ENCODE measurements around the gene SLC2A5.
A peak's percentile ranks its signal among the peaks of the same experiment; 100 is the strongest.
"Not testable (repeated sequence)": the region's sequence is repeated elsewhere in the genome, so short reads cannot be mapped to it uniquely, and the experiment has no call there.

SLC2A5 gene, protein sequence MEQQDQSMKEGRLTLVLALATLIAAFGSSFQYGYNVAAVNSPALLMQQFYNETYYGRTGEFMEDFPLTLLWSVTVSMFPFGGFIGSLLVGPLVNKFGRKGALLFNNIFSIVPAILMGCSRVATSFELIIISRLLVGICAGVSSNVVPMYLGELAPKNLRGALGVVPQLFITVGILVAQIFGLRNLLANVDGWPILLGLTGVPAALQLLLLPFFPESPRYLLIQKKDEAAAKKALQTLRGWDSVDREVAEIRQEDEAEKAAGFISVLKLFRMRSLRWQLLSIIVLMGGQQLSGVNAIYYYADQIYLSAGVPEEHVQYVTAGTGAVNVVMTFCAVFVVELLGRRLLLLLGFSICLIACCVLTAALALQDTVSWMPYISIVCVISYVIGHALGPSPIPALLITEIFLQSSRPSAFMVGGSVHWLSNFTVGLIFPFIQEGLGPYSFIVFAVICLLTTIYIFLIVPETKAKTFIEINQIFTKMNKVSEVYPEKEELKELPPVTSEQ

DNA sequence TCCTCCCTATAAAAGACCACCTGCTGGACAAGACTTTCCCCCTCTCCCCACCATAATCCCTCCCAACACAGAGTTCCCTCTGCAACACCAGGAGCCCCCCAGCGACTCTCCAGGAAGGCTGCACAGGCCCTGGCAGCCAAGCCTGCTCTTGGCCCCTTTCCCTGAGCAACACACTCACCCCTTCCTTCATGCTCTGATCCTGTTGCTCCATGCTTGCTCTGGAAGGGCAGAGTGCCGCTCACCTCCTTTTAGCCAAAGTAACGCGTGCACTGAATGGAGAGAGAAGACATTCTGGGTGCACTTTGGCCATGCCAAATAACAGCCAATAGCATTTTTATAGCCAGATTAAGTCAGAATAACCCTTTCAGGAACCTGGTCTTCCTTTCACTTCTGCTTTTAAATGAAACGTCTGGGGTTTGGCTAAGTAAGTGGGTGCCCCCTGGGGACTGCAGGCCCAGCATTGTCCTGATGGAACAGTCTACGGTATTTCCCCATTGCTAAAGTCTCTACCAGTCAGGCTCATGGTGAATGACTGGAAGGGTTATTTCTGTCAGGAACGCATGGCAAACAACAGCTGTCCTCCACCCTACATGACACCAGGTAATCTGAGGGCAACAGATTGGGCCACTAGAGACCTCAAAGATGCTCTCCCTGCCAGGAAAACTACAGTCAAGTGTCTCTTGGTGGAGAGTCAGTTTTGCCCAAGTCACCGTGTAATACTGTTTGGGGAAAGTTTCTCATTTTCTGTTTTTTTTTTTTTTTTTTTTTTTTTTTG lies at the start of gene SLC2A5:
Gene SLC2A5 (minus strand): TSS at position 310 of the 775 bp plus-strand sequence. CDS start 99 bp downstream, at position 211.
- DNase-seq, result peak; percentile 57

DNA sequence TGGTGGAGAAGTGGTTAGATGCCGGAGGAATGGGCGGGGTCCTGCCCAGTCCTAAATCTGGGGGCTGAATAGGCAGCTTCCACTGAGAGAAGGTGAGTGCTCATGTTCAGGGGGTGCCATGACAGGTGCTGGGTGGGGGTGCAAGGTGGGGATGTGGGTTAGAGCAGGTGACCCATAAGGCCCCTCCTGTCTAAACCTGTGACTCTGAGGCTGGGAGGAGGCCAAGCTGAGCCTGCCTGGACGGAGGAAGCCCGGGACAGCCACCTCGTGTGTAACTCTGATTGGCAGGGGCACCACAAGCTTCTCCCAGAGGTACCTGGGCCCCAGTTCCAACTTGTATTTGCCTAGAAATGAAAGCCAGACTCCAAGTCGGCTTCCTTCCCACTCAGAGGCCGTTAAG lies 48.8 kb upstream of the SLC2A5 start:
- no peak for DNase-seq

DNA sequence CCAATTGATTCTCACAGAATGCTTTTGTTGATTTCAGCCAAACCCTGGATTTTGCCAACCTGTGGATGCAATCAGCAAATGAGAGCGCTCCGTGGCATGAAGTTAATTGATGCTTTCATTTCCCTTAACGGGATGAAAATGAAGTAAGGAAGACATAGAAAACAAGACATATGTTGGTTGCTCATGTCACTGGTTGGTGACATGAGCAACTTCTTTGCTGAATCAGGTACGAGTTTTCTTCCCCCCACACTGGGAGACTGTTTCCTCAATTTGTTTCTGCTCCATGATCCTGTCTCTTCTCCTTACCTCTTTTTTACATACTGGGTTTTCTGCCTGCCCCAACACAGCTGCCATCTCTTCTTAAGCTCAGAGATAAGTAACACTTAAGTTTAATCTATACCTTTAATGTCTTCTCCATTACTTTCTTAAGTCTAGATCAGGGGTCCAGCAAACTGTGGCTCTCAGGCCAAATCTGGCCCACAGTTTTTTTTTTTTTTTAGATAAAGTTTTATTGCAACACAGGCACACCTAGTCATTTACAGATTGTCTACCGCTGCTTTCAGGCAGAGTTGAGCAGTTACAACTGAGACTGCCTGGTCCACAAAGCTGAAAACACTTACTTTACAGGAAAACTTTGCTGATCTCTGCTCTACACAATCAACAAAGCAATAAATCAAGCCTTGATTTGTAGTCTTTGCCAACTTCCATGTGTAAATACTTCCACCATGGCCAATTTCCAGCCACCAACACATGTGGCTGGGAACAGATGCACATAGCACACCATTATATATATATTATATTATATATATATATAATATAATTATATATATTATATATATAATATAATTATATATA lies 46.1 kb upstream of the SLC2A5 start:
- no peak for DNase-seq

- no peak for DNase-seq
These were observed 43.8 kb upstream of the SLC2A5 start for GRCh38 chr1:9112961-9113880.

GRCh38 chr1:9111957-9112356 lies 42.5 kb upstream of the SLC2A5 start:
- DNase-seq, result no peak

- DNase-seq, result no peak
These were observed 41.9 kb upstream of the SLC2A5 start for GRCh38 chr1:9111357-9111691.

- DNase-seq, result peak; percentile 91
These were observed 41.4 kb upstream of the SLC2A5 start for GRCh38 chr1:9110669-9111356.

DNA sequence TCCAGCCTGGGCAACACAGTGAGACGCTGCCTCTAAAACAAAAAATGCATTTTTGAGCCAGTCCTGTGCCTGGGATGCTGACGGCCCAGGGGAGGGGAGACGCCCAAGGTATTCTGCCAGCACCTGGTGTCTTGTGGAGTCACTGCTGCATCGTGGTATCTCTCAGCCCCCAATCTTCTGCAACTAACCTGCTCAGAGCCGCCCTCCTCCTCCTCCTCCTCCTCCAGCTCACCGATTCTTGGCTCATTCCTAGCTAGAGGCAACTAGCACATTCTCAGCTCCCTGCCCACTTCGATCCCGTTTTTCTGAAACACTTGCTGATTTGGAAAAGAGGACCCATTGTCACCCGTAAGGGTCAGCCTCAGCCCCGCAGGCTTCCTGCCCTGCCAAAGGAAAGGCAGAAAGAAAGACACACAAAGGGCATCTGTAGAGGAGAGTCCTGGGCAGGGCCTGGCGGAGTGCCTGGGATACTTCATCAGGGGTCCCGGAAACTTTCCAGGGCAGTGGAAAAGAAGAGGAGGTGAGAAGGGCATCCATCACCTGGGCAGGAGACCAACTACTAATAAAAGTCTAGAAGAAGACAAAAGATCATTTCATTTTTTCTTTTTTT lies 38.7 kb upstream of the SLC2A5 start:
- DNase-seq, result no peak

DNA sequence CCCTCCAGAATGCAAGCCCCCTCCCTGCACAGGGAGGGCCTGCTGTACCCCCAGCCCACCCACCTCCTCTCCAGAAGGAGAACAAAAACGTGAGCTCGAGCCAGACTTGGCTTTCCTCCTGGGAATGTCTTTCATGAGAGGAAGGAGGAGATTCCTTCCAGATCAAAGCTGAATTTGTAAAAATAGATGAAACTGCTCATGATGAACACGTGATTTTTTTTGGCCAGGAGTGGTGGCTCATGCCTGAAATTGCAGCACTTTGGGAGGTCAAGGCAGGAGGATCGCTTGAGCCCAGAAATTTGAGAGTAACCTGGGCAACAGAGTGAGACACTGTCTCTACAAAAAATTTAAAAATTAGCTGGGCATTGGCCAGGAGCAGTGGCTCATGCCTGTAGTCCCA lies 37.7 kb upstream of the SLC2A5 start:
- DNase-seq, result no peak

DNA sequence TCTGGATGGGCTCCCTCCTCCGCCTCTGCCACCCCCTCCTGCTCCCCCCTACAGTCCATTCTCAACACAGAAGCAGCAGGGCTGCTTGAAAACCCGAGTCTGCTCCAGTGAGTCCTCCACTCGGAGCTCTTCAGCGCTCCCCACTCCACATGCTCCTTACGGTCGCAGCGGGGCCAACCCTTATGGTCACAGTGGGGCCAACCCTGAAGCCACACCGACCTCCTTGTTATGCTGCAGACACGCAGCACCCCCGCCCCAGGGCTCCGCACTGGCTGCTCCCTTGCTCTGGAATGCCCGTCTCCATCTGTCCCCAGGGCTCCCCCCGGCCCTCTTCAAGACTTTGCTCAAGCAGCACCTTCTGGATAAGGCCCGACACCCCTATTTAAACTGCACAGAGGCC lies 36.9 kb upstream of the SLC2A5 start:
- no peak for DNase-seq

DNA sequence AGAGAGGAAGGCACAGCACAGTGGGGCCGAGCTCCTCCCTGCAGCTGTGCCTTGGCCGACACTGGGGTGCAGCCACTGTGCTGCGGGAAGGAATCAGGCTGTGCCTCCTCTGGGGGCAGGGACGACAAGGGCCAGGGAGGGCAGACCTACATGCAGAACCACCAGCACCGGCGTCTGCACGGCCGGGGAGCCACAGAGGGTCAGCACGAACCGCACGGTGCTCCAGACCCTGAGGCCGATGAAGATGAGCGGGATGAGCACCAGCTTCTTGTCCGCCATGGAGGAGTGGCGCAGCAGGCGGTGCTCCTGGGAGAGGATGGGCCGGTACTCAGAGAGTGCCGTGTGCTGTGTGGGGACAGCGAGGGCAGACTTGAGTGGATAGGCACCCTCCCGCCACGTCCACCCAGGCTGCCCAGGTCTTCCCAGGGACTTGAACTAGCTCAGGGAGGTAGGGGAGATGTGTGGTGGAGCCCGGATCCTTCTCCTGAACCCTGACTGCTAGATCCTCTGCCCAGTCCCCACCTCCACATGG lies 36.0 kb upstream of the SLC2A5 start:
- DNase-seq, result no peak

GRCh38 chr1:9101510-9102146 lies 32.2 kb upstream of the SLC2A5 start:
- peak; percentile 50 for DNase-seq

- DNase-seq, result no peak
These were observed 31.1 kb upstream of the SLC2A5 start for GRCh38 chr1:9100471-9101043.

DNA sequence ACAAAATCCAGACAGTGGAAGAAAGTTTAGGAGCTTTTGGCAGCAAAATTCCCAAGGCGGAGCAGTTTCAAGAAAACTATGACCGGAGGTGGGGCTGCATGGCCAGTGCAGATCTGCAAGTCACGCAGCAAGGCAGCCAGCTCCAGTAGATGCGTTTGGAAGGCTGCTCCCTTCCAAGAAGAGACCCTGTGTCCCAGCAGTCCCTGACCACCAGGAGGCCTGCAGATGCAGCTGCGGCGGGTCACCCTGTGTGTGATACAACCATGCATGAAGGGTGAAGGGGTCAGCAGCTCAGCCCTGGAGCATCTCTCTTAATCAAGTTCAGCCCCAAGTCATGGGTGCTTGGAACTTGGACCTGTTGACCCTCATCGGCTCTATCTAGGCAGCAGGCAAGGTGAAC lies 30.1 kb upstream of the SLC2A5 start:
- DNase-seq, result no peak

- no peak for DNase-seq
These were observed 28.7 kb upstream of the SLC2A5 start for GRCh38 chr1:9097947-9098705.

GRCh38 chr1:9095818-9096217 lies 26.4 kb upstream of the SLC2A5 start:
- no peak for DNase-seq

DNA sequence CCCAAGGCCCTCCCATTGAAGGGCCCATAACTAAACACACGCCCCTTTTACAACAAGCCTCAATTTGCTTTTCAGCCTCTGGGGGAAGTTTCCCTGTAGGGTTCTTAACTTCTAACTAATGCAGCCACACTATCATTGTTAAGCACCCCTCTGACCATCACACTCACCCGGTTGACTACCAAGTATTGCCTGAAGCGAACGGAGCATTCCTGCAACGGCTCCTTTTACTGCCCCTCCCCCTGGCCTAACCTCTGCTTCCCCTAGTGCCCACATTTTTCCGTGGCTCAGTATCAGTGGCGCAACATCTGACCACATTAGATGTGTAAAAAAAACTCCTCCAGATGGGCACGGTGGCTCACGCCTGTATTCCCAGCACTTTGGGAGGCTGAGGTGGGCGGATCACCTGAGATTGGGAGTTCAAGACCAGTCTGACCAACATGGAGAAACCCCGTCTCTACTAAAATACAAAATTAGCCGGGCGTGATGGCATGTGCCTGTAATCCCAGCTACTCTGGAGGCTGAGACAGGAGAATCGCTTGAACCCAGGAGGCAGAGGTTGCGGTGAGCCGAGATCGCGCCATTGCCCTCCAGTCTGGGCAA lies 24.7 kb upstream of the SLC2A5 start:
- not testable (repeated sequence) for DNase-seq

DNA sequence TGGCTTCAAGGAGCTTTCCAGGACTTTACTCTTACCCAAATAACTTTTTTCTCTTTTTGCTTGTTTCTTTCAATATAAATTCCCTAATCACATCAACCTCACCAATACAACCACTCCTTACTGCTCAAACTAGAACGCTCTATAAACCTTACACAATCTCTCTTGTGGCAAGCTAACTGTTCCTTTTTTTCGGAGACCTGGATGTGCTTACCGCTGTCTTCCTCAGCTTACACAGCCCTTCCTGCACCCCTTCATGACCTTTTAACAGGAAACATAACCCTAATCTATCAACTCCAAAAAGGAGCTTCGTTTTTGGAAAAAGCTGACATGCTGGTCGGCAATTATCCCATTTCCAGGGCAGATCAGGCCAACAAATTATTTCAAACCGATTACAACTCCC lies 24.1 kb upstream of the SLC2A5 start:
- DNase-seq, result no peak

DNA sequence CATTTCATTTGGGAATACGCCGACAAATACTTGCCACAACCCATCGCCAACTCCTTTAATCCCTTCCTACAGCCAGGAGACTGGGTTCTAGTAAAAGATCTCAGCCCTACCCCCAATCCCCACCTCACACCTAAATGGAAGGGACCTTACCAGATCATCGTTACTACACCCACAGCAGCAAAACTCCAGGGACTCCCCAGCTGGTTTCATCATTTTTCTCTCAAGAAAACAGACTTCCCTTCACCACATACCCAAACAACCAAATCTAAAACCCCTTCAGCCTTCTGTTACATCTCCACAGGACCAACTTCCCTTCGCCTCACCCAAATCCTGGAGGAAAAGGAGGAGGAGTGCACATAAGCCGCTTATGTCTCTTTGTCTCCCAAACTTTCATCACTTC lies 23.7 kb upstream of the SLC2A5 start:
- no peak for DNase-seq

All from femur (tissue), 1 donor.